ENCODE measurements around the gene HYPK. TPM values are rescaled to one million over a fixed set of nuclear protein-coding genes. Genes with fewer than 3 reads are reported as not detected.

HYPK gene
- total RNA-seq, 2 donors from 2014 or later = 5.0 to 25.7 TPM

GRCh38 chr15:43776718-43777266 lies 23.6 kb upstream of the HYPK start, which contains the start of gene ELL3:
Gene ELL3 (minus strand): TSS chr15:43776966. CDS start chr15:43776901, 65 bp downstream.
- Histone ChIP-seq H3K4me1 (no peaks in the 10 kb centered on the region), H3K36me3 (peaks cover 4% of the 10 kb centered on the region), H3K4me3 (peak within 1 kb of the TSS; percentile 66), H3K9me3 (no peaks in the 10 kb centered on the region), H3K9ac (ENCODE audit: low read depth in 2 of 2, low read length in 2 of 2) (peak within 1 kb of the TSS; percentile 78 to 95), H3K27ac (peak within 1 kb of the TSS; percentile 96), H3K27me3 (no peaks in the 10 kb centered on the region)
- peak; percentile 92 for DNase-seq
- intact Hi-C loops (cut with DNase I) = no loop called here
- no peak for TF ChIP-seq CTCF (IDR thresholded peaks at IDR 0.05)

- H3K9me3 ChIP-seq = no peaks in the 10 kb centered on the region
- DNase-seq = peak; percentile 89
- H3K4me1 ChIP-seq = no peaks in the 10 kb centered on the region
- peak; percentile 83 for TF ChIP-seq CTCF (IDR thresholded peaks at IDR 0.05)
- peak overlapping the region; percentile 66 for H3K4me3 ChIP-seq
- H3K27ac ChIP-seq = peak overlapping the region; percentile 96
- intact Hi-C loops (cut with DNase I) = no loop called here
- peak overlapping the region; percentile 75 to 95 for H3K9ac ChIP-seq (ENCODE audit: low read depth in 2 of 2, low read length in 2 of 2)
- peaks cover 4% of the 10 kb centered on the region for H3K36me3 ChIP-seq
- no peaks in the 10 kb centered on the region for H3K27me3 ChIP-seq
Observed at GRCh38 chr15:43777267-43777914, 23.0 kb upstream of the HYPK start.

GRCh38 chr15:43779016-43779415 lies 21.4 kb upstream of the HYPK start:
- H3K9me3 ChIP-seq = no peaks in the 10 kb centered on the region
- TF ChIP-seq CTCF (IDR thresholded peaks at IDR 0.05) = no peak
- H3K27me3 ChIP-seq = no peaks in the 10 kb centered on the region
- H3K4me3 ChIP-seq = no peak overlapping the region
- H3K36me3 ChIP-seq = no peaks in the 10 kb centered on the region
- no peak for DNase-seq
- no peak overlapping the region for H3K27ac ChIP-seq
- no peak overlapping the region for H3K9ac ChIP-seq (ENCODE audit: low read depth in 2 of 2, low read length in 2 of 2)
- H3K4me1 ChIP-seq = no peaks in the 10 kb centered on the region
- intact Hi-C loops (cut with DNase I) = no loop called here

- H3K27ac ChIP-seq = no peak overlapping the region
- DNase-seq = no peak
- no peak overlapping the region for H3K4me3 ChIP-seq
- H3K4me1 ChIP-seq = peaks cover 11% of the 10 kb centered on the region
- no peak for TF ChIP-seq CTCF (IDR thresholded peaks at IDR 0.05)
- no peak overlapping the region for H3K9ac ChIP-seq (ENCODE audit: low read depth in 2 of 2, low read length in 2 of 2)
- H3K27me3 ChIP-seq = no peaks in the 10 kb centered on the region
- intact Hi-C loops (cut with DNase I) = no loop called here
- peaks cover 4% of the 10 kb centered on the region for H3K36me3 ChIP-seq
- H3K9me3 ChIP-seq = no peaks in the 10 kb centered on the region
Observed at GRCh38 chr15:43789409-43789808, 11.0 kb upstream of the HYPK start.

- intact Hi-C loops (cut with DNase I) = loop anchor here (10.0 kb wide), 1 partner anchor 923 kb away; the partner anchor contains the start of genes B2M and PATL2
- H3K4me3 ChIP-seq = peak within 1 kb of the TSS; percentile 87
Observed at GRCh38 chr15:43791993-43792760, 8.2 kb upstream of the HYPK start, which contains the start of gene SERF2. Gene SERF2 (plus strand): TSS chr15:43792320. CDS start chr15:43792377, 57 bp downstream.

More at GRCh38 chr15:43791993-43792760, 8.2 kb upstream of the HYPK start, which contains the start of gene SERF2:
- no peaks in the 10 kb centered on the region for H3K9me3 ChIP-seq
- H3K9ac ChIP-seq (ENCODE audit: low read depth in 2 of 2, low read length in 2 of 2) = peak within 1 kb of the TSS; percentile 100
- peak; percentile 100 for DNase-seq
- H3K27me3 ChIP-seq = no peaks in the 10 kb centered on the region
- H3K27ac ChIP-seq = peak within 1 kb of the TSS; percentile 93
- peaks cover 8% of the 10 kb centered on the region for H3K36me3 ChIP-seq
- no peak for TF ChIP-seq CTCF (IDR thresholded peaks at IDR 0.05)
- peaks cover 14% of the 10 kb centered on the region for H3K4me1 ChIP-seq
